Medulla oblongata (tissue), 1 donor: ENCODE results near the gene BPIFA2.
"Not testable (repeated sequence)": the region's sequence is repeated elsewhere in the genome, so short reads cannot be mapped to it uniquely, and the experiment has no call there.

Experiments
- DNase-seq: peaks from one replicate; pipeline ENCODE4 v3.0.0-alpha.2; 2015; ENCODE audit errors: extremely low spot score

The BPIFA2 gene, protein sequence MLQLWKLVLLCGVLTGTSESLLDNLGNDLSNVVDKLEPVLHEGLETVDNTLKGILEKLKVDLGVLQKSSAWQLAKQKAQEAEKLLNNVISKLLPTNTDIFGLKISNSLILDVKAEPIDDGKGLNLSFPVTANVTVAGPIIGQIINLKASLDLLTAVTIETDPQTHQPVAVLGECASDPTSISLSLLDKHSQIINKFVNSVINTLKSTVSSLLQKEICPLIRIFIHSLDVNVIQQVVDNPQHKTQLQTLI

DNA sequence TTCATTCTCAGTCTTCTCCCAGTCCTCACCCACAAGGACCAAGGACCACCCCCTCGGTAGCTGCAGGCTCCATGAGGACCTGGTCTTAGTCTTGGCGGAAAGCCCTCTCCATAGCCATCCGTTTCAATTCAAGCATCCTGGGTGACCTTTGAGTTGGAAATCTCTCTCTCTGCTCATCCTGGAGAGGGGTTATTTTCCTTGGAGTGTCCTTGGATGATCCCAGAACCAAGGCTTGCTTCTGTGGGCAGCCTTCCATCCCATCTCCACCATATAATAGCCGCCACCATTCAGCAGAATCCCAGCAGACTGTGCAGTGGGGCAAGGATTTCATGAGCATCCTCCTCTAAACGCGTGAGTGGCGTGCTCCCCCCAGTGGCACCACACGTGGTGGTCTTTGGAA lies at the start of gene BPIFA2:
TSS of gene BPIFA2 (plus strand) at position 301 of the 400 bp plus-strand sequence. CDS start 987 bp downstream, outside the sequence.
- no peak for DNase-seq

DNA sequence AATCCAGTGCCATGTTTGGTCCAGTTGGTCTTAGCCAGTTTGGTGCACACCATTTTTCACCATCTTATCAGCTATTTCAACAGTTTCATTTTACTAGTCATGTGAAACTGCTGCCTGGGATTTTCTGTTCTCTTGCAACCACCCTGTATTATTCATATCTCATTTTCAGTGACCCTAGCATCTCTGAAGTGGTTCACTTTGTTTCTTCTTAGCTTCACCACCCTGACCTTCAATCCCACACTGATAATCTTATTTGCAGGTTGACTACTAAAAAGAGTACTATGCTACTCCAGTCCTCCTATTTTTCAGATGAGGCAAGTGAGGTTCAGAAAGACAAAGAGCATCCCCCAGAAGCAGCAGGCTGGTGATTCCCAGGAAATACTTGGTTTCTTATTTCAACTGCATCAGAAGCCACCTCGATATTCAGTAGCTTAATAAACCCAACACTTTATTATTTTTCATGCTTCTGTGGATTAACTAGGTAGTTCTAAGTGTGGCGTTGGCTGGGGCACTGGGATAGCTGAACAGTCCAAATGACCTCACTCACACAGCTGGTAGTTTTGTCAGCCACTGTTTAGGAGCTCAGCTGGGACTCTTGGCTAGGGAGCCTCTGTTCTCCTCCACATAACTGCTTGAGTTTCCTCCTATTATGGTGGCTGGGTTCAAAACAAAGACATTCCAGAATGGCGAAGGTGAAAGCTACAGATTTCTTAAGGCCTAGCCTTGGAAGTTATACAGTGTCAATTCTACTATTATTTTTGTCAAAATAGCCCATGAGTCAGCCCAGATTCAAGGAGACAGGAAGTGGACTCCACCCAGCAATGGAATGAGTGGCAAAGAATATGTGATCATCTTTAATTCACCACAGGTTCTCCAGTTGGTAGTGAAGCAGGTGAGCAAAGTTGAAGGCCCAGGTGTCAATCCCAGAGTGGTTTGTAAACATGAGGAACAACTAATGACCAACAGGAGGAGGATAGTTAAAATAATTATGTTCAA lies 47.9 kb upstream of the BPIFA2 start:
- no peak for DNase-seq

DNA sequence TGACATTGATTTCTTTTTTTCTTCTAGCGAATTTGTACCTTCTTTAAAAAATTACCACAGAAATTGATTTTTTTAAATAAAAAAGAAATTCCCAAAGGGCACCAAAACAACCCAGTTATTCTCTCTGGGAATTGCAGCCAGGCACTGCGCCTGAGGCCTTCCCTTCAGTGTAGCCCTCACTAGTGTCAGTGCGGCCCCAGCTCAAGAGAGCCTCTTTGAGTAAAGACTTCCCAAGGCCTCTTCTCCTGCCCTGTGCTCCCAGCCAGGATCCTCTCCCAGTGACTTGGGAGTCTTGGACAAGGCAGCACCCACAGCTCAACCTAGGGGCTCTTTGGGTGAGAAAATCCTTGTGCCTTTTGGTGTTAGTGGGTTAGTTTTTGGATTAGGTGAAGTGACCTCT lies 47.0 kb upstream of the BPIFA2 start:
- no peak for DNase-seq

DNA sequence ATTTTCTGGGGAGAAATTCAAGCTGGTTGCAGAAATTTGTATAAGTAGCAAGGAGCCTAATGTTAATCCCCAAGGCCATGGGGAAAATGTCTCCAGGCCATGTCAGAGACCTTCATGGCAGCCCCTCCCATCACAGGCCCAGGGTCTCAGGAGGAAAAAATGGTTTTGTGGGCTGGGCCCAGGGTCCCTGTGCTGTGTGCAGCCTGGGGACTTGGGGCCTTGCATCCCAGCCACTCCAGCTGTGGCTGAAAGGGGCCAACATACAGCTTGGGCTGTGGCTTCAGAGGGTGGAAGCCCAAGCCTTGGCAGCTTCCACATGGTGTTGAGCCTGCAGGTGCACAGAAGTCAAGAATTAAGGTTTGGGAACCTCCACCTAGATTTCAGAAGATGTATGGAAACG lies 45.7 kb upstream of the BPIFA2 start:
- DNase-seq = not testable (repeated sequence)

DNA sequence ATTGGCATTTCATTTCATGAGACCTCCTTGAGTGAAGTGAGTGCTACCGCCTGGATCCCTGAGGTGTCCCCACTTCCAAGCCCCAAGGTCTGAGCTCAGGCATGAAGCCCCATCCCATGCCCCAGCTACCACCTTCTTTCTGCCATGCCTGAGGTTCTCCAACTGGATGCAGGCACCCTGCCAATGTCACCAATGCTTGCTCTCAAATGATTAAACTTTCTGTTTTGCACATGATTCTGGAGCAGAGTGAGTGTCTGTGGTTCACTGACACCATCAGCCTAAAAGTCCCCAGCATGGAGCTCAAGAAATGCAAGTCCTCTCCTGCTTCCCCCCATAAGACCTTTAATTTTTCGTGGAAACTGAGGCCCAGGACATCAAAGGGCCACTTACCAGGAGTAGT lies 43.7 kb upstream of the BPIFA2 start:
- no peak for DNase-seq

DNA sequence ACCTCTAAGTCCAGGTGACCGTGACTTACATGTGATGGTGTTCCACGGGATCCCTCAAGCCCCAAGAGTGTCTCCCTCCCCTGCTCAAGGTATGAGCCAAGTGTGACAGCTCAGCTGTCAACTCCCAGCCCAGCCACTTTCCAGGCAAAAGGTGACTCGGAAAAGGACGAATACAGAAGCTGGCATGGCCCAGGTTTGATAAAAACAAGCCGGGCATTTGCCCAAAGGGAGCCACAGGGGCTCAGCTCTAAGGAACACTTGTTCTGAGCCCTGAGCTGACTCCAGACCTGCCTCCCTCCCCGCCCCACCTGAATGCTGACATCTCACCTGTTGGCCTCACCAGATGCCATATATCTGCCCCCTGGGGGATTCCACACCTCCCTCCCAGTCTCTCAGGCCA lies 43.0 kb upstream of the BPIFA2 start:
- DNase-seq = no peak

DNA sequence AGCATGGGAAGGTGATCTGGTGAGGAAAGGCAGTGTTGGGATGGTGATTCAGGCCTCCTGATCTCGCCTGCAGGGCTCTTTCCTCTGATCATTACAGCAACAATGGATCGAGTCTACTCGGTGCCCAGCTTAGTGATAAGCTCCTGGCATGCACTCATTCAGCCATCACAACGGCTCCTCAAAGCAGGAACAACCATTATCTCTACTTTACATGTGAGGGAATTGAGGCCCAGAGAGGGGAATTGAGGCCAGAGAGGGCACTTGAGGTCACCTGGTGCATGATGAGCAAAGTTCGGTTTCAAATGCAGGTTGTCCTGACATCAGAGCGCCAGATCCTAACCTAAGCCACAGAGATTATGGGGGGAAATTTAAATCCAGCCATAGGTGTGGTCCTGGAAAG lies 42.0 kb upstream of the BPIFA2 start:
- DNase-seq = no peak

DNA sequence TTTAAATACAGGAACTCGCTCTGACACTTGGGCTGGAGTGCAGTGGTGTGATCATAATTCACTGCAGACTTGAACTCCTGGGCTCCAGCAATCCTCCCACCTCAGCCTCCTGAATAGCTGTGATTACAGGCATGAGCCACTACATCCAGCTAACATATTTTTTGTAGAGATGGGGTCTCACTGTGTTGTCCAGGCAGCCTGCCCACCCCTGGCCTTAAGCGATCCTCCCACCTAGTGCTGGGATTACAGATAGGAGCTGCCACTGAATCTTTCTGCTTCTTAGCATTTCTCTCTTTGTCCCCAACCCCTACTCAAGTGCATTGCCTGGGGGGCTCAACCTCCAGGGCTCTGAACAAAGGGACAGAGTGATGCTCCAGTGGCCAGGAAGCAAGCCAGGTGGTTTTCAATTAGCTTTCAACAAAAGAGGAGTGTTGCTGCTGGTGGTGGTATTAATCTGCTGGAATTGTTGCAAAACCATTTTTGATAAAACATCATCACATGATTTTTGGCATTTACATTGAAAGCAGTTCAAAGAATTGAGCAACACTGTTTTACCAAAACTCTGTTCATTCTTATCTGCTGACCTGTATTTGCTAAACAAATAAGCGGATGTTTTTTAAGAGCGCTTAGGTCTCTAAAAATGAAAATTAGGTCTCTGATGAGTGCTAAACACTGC lies 40.4 kb upstream of the BPIFA2 start:
- no peak for DNase-seq

DNA sequence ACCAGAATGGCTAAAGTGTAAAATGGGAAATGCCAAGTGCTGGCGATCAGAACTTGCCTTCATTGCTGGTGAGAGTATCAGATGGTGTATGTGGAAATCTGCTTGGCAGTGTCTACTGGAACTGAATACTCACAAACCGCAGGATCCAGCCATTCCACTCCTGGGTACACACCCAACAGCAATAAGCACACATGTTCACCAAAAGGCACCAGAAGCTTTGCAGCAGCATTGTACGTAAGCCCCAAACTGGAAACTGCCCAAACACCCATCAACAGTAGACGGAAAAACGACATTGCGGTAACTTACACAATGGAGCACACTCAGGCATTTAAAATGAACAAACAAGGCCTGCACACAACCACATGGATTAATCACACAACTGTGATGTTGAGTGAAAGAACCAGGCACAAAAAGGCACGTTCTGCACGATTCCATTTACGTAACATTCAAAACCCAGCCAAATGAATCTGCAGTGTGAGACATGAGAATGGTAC lies 37.3 kb upstream of the BPIFA2 start:
- DNase-seq = no peak

DNA sequence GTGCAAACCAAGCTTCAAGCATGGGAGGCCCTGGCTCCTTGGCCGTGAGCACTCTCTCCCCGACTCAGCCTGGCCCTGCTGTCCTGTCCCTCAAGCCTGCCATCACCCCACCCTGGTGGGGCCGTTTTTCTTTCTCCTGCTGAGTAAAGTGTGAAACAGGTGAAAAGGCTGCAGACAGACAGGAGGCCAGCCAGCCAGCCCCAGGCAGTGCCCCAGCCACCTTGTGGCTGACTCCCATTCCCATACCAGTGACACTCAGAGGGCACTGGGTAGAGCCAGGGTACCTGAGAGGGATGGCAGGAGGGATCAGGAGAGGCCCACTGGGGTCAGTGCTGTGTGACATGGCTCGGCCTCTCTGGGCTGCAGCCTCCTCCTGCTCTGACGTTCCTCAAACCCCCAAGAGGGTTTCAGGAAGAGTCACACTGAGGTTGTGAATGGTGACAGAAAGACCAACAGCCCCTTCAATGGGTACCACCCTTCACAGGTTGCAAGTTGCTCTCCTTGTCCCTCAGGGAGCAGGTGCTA lies 35.9 kb upstream of the BPIFA2 start:
- DNase-seq = no peak

DNA sequence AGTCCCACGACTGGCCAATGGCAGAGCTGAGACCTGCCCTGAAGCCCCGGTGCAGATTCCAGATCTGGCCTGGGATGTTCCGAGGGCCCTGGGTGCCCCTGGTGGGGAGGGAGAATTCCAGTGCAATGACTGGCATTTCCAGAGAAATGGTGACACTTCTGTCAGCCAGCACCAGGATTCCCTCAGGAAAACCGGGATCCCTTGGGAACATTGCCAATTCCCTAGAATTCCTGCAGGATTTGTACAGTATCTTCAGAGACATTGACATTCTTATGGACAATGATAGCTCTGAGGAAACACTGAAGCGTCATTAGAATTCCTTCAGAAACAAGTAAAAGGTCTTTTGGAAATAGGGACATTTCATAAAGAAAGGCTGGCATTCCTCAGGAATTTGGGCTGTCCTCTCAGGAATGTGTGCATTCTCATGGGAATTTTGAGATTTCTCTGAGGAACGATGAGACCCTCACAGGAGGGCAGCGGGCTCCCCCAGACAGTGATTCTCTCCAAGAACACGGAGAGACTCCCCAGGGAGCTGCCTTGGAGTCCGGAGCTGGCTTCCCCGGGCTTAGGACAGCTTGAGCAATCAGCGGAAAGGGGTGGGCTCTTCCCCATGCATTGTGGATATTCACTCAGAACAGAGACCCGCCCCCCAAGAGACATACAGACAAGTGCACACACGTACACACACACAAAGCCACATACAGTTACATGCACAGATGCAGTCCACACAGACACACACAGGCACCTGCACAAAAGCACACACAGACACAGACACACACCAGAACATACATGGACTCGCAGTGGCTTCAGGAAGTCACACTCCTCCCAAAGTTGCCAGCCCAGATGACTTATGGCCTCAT lies 35.2 kb upstream of the BPIFA2 start:
- no peak for DNase-seq

DNA sequence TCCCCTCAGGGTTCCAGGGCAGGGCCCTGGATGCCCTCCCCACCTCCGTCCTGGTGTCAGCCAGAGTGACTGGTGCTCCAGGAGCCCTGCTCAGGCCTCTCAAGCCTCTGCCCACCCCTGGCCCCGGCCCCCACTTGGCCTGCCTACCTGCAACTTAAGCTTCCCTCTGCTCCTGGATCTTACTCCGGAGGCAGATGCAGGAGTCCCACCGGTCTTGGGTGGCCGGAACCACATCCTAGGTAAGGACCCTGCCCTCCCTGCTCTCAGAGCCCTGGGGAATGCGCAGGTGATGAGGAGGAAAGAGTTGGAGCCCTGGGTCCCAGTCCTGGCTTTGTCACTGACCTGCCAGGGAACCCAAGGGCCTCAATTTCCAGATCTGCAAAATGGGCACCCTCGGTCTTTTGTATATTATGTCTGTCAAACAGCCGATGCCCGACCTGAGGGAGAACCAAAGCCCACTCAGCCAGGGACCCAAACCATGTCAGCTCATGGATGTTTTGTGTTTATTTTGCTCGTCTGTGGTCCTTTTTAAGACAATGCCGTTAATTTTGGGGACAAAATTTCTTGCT lies 34.5 kb upstream of the BPIFA2 start:
- DNase-seq = no peak

DNA sequence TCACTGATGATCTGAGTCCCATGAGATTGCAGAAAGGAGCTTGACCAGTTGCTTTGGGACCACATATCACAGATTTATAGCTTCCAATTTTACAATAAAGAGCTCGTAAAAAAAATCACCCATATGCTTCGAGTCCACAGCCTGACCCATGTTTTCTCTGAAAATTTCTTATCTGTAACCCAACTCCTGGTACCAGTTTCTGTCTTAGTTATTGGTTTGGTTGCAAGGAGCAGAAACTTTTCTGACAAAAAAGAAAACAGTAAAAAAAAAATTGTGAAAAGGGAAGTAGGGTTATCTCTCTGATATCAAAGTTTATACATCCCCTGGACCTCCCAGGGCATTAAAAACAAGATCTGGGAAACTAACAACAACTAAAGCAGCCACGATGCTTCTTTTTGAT lies 30.8 kb upstream of the BPIFA2 start:
- no peak for DNase-seq

DNA sequence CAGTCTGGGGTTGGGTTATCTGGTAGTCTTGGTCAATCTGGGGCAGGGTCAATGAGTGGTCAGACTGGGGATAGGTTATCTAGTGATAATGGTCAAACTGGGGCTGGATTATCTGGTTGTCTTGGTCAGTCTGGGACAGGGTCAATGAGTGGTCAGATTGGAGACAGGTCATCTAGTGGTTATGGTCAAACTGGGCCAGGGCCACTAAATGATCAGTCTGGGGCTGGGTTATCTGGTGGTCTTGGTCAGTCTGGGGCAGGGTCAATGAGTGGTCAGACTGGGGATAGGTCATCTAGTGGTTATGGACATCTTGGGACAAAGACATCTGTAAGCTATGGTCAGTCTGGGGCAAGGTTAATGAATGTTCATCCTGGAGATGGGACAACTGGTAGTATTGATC lies 28.5 kb upstream of the BPIFA2 start:
- DNase-seq = no peak

DNA sequence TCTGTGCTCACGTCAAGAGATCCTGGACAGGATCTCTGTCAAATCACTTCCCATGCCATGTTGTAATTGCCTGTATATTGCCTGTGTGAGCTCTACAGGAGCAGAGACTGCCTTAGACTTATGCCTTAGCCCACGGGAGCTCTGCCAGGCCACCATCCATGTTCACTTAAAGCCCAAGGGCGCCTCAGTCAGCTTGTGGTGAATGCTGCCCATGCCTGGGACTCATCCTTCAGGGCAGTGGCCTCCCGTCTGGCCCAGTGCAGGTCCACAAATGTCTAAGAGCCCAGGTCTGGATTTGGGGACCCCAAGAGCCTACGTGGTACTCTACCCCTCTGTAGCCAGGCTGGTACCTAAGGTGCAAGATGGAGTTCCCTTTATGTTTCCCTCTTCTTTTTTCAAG lies 22.4 kb upstream of the BPIFA2 start:
- no peak for DNase-seq

DNA sequence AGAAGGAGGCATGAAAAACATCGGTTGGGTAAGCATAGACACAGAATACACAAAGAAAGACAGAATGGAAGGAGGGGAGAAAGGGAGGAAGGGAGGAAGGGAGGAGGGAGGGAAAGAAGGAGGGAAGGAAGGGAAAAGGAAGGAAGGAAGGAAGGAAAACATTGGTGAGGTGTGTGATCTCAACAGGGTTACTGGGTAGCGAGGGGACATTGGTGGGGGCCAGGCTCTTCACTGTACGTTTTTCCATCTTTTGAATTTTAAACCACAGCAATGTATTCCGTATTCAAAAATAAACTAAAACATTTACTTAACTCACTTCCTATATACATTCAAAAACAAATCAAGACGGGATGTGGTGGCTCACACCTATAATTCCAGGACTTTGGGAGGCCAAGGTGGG lies 20.7 kb upstream of the BPIFA2 start:
- no peak for DNase-seq

DNA sequence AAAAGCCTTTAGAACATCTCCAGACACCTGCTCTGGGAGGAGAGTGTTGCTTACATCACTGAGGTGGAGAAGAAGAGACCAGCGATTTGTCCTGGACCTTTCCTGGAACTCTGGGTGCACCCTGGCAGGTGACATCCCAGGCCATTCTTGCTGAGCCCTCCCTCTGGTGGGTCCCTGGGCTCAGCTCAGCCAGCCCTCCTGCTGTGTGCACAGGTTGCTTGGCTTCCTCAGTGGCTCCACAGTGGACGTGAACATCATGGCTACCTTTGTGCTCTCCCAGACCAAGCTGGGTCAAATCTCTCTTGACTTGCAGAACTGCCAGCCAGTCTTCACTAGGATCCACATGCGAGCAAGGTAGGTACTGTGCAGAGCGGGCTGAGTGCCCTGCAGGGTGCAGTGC lies 19.9 kb upstream of the BPIFA2 start:
- no peak for DNase-seq

DNA sequence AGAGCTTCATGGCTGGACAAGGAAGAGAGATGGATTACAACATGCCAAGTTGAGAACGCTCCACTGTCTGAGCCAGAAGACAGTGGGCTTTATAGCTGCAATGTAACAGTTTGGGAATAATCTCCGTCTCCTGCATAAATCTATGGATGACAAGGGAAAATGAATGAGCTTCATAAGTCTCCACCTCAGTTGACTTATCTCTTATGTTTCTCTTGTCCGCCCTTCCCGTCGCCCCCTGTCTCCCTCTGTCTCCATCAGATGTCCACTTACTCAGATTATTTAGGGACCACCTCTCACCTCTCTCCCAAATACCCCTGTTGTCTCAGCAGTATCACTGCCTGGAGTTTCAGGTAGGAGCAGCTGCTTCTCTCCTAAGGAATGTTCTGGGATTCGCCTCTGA lies 13.7 kb upstream of the BPIFA2 start:
- no peak for DNase-seq

DNA sequence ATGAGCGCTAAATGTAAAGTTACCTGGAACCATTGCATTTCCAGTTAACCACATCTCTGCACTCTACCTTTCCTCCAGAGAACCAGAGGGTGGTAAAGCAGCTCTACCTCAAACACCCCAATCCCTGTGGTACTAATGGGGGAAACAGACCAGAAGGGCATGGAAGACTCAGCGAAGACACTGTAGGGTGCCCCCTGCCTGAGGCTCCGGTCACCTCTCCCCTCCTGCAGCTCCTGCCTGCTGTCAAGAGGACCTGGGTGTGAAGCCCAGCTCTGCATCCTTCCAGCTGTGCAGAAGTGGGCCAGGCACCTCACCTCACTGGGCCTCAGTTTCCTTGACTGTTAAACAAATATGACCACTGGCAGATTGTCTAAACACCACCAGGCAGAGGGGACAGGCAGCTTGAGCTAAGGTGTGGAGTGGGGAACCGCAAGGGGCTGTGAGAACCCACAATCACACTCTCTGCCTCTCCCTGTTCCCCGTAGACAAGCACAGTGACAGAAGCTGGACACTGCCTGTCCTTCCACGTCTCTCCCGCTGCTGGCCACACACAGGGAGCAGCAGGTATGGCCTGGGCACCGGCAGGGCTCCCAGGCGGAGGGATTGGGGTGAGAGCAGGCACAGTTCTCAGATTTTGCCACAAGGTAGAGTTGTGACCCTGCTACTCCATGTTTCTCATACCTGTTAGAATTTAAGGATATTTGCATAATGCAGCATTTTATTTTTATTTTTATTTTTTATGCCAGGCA lies 9.1 kb upstream of the BPIFA2 start:
- no peak for DNase-seq

DNA sequence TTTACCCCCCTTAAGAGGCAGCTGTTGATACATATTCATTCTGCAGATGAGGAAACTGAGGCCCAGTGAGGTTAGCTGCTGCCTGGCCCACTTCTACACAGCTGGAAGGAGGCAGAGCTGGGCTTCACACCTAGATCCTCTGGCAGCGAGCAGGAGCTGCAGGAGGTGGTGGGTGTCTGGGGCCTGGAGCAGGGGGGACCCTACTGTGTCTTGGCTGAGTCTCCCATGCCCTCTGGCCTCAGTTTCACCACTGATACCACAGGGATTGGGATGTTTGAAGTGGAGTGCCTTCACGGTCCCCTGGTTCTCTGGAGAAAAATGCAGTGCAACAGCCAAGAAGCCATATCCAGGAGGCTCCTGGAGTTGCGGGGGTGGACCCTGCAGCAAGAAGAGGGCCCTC lies 8.2 kb upstream of the BPIFA2 start:
- DNase-seq = no peak
